Inferior parietal cortex (tissue), 1 donor: ENCODE results near the gene GHR.
"Not testable (repeated sequence)": the region's sequence is repeated elsewhere in the genome, so short reads cannot be mapped to it uniquely, and the experiment has no call there.

Source experiments
- DNase-seq: peaks from one replicate; pipeline ENCODE4 v3.0.0-alpha.2; 2016; ENCODE audit errors: extremely low spot score

The GHR gene

GRCh38 chr5:42715785-42716184 lies 292.5 kb downstream of the GHR start:
- DNase-seq = no peak

GRCh38 chr5:42718591-42718990 lies 295.4 kb downstream of the GHR start:
- no peak for DNase-seq

GRCh38 chr5:42719034-42719433 lies 295.8 kb downstream of the GHR start:
- DNase-seq = no peak

GRCh38 chr5:42720251-42720650 lies 297.0 kb downstream of the GHR start:
- no peak for DNase-seq

- no peak for DNase-seq
These were observed 298.2 kb downstream of the GHR start for GRCh38 chr5:42721484-42721883.

GRCh38 chr5:42734531-42735058 lies 311.4 kb downstream of the GHR start:
- DNase-seq = not testable (repeated sequence)

- DNase-seq = no peak
These were observed 317.7 kb downstream of the GHR start for GRCh38 chr5:42740920-42741319.

- no peak for DNase-seq
These were observed 322.2 kb downstream of the GHR start for GRCh38 chr5:42745426-42745825.

- no peak for DNase-seq
These were observed 322.6 kb downstream of the GHR start for GRCh38 chr5:42745856-42746255.

GRCh38 chr5:42749020-42749419 lies 325.8 kb downstream of the GHR start:
- DNase-seq = no peak

GRCh38 chr5:42750507-42750906 lies 327.3 kb downstream of the GHR start:
- DNase-seq = no peak

GRCh38 chr5:42751044-42751443 lies 327.8 kb downstream of the GHR start:
- DNase-seq = no peak

- no peak for DNase-seq
These were observed 329.9 kb downstream of the GHR start for GRCh38 chr5:42753099-42753498.

- peak; percentile 18 for DNase-seq
These were observed 333.7 kb downstream of the GHR start, which contains the start of gene CCDC152 for GRCh38 chr5:42756606-42757601. TSS of gene CCDC152 (plus strand) at chr5:42756818. CDS start at chr5:42759122, 2,304 bp downstream.

GRCh38 chr5:42759456-42759855 lies 336.2 kb downstream of the GHR start:
- no peak for DNase-seq

- DNase-seq = no peak
These were observed 337.2 kb downstream of the GHR start for GRCh38 chr5:42760426-42760825.

GRCh38 chr5:42761791-42762190 lies 338.6 kb downstream of the GHR start:
- DNase-seq = no peak

GRCh38 chr5:42767491-42768105 lies 344.4 kb downstream of the GHR start:
- DNase-seq = peak; percentile 70

- DNase-seq = no peak
These were observed 344.9 kb downstream of the GHR start for GRCh38 chr5:42768106-42768504.

- DNase-seq = no peak
These were observed 346.8 kb downstream of the GHR start for GRCh38 chr5:42770003-42770402.
